PC-3 (cell line): ENCODE measurements around the gene TENM4.

Experiments
- EZH2 ChIP-seq: fragments of 300-600 bp; sonication (generic); IDR thresholded peaks from one replicate; pipeline ENCODE4 v1.6.1; 2017; ENCODE audit warnings: antibody characterized with exemption, mild to moderate bottlenecking, low read length; ENCODE audit not compliant: unreplicated experiment
- EZH2phosphoT487 ChIP-seq: fragments of 300-600 bp; sonication (generic); IDR thresholded peaks from 2 replicates; pipeline ENCODE4 v1.6.1; 2018; ENCODE audit warnings: mild to moderate bottlenecking, antibody characterized with exemption, low read length, borderline replicate concordance
- TF ChIP-seq, protein P1 (sequence below): fragments of 300-600 bp; sonication (generic); conservative IDR thresholded peaks from 2 replicates; pipeline ENCODE4 v1.5.1; 2017; ENCODE audit warnings: antibody characterized with exemption, low read depth, mild to moderate bottlenecking, low read length

DNA sequence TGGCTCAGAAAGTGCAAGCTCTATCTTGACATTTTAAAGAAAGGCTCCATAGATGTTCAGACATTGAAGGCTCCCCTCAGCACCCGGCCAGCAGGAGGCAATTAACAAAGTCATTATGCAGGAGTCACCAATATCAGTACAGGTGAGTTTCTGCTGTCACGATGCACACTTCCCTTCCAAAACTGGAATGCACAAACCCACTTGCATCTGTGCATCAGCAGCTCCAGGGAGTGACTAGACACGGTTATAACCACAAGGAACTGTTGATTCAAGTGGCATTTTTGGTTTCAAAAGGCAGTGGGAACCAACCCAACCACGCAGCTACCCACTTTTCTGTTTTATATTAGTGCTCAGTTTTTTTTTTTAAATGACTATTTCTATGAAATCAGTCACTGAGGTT lies 572.3 kb downstream of the TENM4 start:
- TF ChIP-seq, protein P1, sequence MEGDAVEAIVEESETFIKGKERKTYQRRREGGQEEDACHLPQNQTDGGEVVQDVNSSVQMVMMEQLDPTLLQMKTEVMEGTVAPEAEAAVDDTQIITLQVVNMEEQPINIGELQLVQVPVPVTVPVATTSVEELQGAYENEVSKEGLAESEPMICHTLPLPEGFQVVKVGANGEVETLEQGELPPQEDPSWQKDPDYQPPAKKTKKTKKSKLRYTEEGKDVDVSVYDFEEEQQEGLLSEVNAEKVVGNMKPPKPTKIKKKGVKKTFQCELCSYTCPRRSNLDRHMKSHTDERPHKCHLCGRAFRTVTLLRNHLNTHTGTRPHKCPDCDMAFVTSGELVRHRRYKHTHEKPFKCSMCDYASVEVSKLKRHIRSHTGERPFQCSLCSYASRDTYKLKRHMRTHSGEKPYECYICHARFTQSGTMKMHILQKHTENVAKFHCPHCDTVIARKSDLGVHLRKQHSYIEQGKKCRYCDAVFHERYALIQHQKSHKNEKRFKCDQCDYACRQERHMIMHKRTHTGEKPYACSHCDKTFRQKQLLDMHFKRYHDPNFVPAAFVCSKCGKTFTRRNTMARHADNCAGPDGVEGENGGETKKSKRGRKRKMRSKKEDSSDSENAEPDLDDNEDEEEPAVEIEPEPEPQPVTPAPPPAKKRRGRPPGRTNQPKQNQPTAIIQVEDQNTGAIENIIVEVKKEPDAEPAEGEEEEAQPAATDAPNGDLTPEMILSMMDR = no peak
- no peak for TF ChIP-seq EZH2
- TF ChIP-seq EZH2phosphoT487 = no peak
